A549 treated with Mapracorat at 1 μM for 4 hours (cell line): ENCODE results near the gene RAB40B. TPM values are rescaled to one million over a fixed set of nuclear protein-coding genes. Genes with fewer than 3 reads are reported as not detected.

Experiments used
- total RNA-seq: library from RNA; stranded (reverse); fragments of 200-300 nt; extraction: Qiagen RNA extraction; gene quantifications from 5 replicates; pipeline ENCODE4 v1.2.3, GENCODE V29; 2022

RAB40B gene
- 12.3 to 20.6 TPM (median 17.3 TPM) in 5 replicates for total RNA-seq

GRCh38 chr17:82698065-82698973, at the start of gene RAB40B:
Gene RAB40B, minus strand, starts transcription at chr17:82698698. Its CDS starts 102 bp downstream, at chr17:82698596.

GRCh38 chr17:82734987-82735866, 36.7 kb upstream of the RAB40B start, which contains the start of gene FN3K:
Gene FN3K, plus strand, starts transcription at chr17:82735615. Its CDS starts 22 bp downstream, at chr17:82735637.

GRCh38 chr17:82716203-82717010, 17.9 kb upstream of the RAB40B start, which contains the start of gene FN3KRP:
Gene FN3KRP, plus strand, starts transcription at chr17:82716706. Its CDS starts 50 bp downstream, at chr17:82716756.

GRCh38 chr17:82648165-82648668, 50.3 kb downstream of the RAB40B start, which contains the start of gene WDR45B:
Gene WDR45B, minus strand, starts transcription at chr17:82648444. Its CDS starts 104 bp downstream, at chr17:82648340.

Other genes starting within 250 kb of the RAB40B start
- gene CYBC1, start 247.9 kb downstream of the RAB40B start, total RNA-seq: 48.8 to 62.6 TPM (median 58.5 TPM) in 5 replicates
- gene NARF, start 240.0 kb downstream of the RAB40B start, total RNA-seq: 46.9 to 60.5 TPM (median 55.4 TPM) in 5 replicates
- gene FOXK2, start 179.0 kb downstream of the RAB40B start, total RNA-seq: 47.1 to 59.7 TPM (median 55.2 TPM) in 5 replicates
- gene WDR45B, start 50.3 kb downstream of the RAB40B start, total RNA-seq: 89.8 to 96.1 TPM (median 90.7 TPM) in 5 replicates
- 66.0 to 68.9 TPM (median 68.6 TPM) in 5 replicates for gene FN3KRP, start 18.0 kb upstream of the RAB40B start, total RNA-seq
- 7.2 to 9.8 TPM (median 8.6 TPM) in 5 replicates for gene FN3K, start 36.9 kb upstream of the RAB40B start, total RNA-seq
- 56.8 to 85.5 TPM (median 79.8 TPM) in 5 replicates for gene TBCD, start 53.4 kb upstream of the RAB40B start, total RNA-seq
- gene ZNF750, start 141.3 kb upstream of the RAB40B start, total RNA-seq: not detected in 5 replicates